Right lobe of liver (tissue), 4 donors: ENCODE measurements around the gene MOB2.

ENCODE experiments used
- POLR2A ChIP-seq: fragments of 450-650 bp; IDR thresholded peaks from one replicate; pipeline ENCODE4 v1.6.1; 2017; ENCODE audit warnings: antibody characterized with exemption, mild to moderate bottlenecking
- TF ChIP-seq, protein P1 (sequence below), 4 donors: fragments of 200-600 bp in 3 of 4; fragments of 450-650 bp in 1 of 4; IDR thresholded peaks; one replicate each; pipeline versions ENCODE4 v1.5.1 to v1.8.0; 2016 to 2022; ENCODE audit warnings: antibody characterized with exemption in 4 of 4, mild to moderate bottlenecking in 2 of 4
- donor health status: DM: no; HTN: no; CAD: no.
- donor health status: DM: no; HTN: no; CAD: no.
- donor health status: DM: no; HTN: yes; CAD: no.

DNA sequence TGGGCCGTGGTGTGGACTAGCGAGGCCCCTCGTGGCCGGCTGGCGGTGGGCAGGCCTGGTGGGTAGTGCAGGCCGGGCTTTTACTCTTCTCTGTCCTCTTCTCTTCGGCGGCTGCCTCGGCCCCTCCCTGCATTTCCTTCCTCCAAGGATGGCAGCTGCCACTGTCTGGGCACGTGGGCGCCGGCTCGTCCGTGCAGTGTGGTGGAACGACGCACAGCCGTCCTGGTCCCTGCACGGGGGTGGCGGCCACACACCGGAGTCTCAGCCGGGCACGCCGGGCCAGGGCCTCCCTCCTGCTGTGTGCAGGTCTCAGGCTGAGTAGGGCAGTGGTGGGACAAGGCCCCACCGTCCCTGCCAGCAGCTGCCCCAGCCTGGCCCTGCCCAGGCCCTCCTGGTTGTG, 37.7 kb downstream of the MOB2 start:
- TF ChIP-seq, protein P1, sequence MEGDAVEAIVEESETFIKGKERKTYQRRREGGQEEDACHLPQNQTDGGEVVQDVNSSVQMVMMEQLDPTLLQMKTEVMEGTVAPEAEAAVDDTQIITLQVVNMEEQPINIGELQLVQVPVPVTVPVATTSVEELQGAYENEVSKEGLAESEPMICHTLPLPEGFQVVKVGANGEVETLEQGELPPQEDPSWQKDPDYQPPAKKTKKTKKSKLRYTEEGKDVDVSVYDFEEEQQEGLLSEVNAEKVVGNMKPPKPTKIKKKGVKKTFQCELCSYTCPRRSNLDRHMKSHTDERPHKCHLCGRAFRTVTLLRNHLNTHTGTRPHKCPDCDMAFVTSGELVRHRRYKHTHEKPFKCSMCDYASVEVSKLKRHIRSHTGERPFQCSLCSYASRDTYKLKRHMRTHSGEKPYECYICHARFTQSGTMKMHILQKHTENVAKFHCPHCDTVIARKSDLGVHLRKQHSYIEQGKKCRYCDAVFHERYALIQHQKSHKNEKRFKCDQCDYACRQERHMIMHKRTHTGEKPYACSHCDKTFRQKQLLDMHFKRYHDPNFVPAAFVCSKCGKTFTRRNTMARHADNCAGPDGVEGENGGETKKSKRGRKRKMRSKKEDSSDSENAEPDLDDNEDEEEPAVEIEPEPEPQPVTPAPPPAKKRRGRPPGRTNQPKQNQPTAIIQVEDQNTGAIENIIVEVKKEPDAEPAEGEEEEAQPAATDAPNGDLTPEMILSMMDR (IDR thresholded peaks at IDR 0.05): no peak
- no peak for TF ChIP-seq POLR2A
